A549 (cell line): ENCODE measurements around the gene PIGS. TPM values are rescaled to one million over a fixed set of nuclear protein-coding genes. Genes with fewer than 3 reads are reported as not detected.

Experiments
- ATAC-seq, 2 experiments: fragments of 200-7000 bp in 1 of 2; fragments of >200 bp in 1 of 2; cut with Nextera tagmentation in 1 of 2; cut with Tn5 transposase in 1 of 2; 3 replicates each; pipeline versions ENCODE4 v1.8.0 to v1.9.1; 2018 to 2020; ENCODE audit warnings: mild to moderate bottlenecking in 1 of 2, moderate library complexity in 1 of 2
- CTCF ChIA-PET: fragments of 300-600 bp; sonication (Branson Sonifier 250); formaldehyde crosslinking; extraction: SDS; loops from one replicate; lab custom pipeline; 2021; ENCODE audit warnings: antibody characterized with exemption, inconsistent platforms; lab: Yijun Ruan, JAX
- POLR2A ChIA-PET: fragments of 350-600 bp; formaldehyde crosslinking; extraction: SDS; loops from one replicate; lab custom pipeline; 2021; ENCODE audit warnings: antibody characterized with exemption, inconsistent platforms; lab: Yijun Ruan, JAX
- DNase-seq, 2 experiments: peaks; one replicate each; pipeline versions ENCODE4 v3.0.0 to v3.0.0-alpha.2; 2011 to 2016; ENCODE audit warnings: low read depth in 1 of 2, low spot score in 1 of 2
- FAIRE-seq: peaks from 2 replicates; lab custom pipeline; 2011; peaks lifted over from hg19 to GRCh38; lab: Jason Lieb, UNC
- H3K27ac ChIP-seq, 2 experiments: fragments of >200 bp; sonication (Bioruptor Twin); formaldehyde crosslinking; 3 replicates each; pipeline ENCODE4 v1.5.1; 2016 to 2017
- H3K4me1 ChIP-seq: fragments of >200 bp; sonication (Bioruptor Twin); formaldehyde crosslinking; 3 replicates; pipeline ENCODE4 v1.6.1; 2016
- H3K4me2 ChIP-seq: fragments of >200 bp; sonication (Bioruptor Twin); formaldehyde crosslinking; 3 replicates; pipeline ENCODE4 v1.6.1; 2016
- H3K4me3 ChIP-seq: fragments of >200 bp; sonication (Bioruptor Twin); formaldehyde crosslinking; 3 replicates; pipeline ENCODE4 v1.5.1; 2016
- H3K9me3 ChIP-seq: fragments of >200 bp; sonication (Bioruptor Twin); formaldehyde crosslinking; 3 replicates; pipeline ENCODE4 v1.6.1; 2016
- BHLHE40 ChIP-seq: IDR thresholded peaks from 2 replicates; pipeline ENCODE4 v1.6.1; 2012; ENCODE audit warnings: low read depth, low read length, inconsistent platforms
- CEBPB ChIP-seq, 2 experiments: fragments of >200 bp in 1 of 2; sonication (Bioruptor Twin) in 1 of 2; formaldehyde crosslinking in 1 of 2; IDR thresholded peaks; 2 replicates each; pipeline ENCODE4 v1.6.1; 2012 to 2016
- CHD2 ChIP-seq: fragments of 150-350 bp; IDR thresholded peaks from 2 replicates; pipeline ENCODE4 v1.6.1; 2014; ENCODE audit warnings: low read length; ENCODE audit not compliant: partially characterized antibody
- CHD4 ChIP-seq: fragments of 200-600 bp; sonication (generic); IDR thresholded peaks from 2 replicates; pipeline ENCODE4 v1.6.1; 2016; ENCODE audit warnings: antibody characterized with exemption, mild to moderate bottlenecking, borderline replicate concordance
- EHF ChIP-seq: fragments of 250-450 bp; sonication (Bioruptor Pico); IDR thresholded peaks from 2 replicates; pipeline ENCODE4 v1.5.0; 2020; ENCODE audit warnings: mild to moderate bottlenecking
- FOXS1 ChIP-seq: fragments of 250-450 bp; sonication (Bioruptor Pico); IDR thresholded peaks from 2 replicates; pipeline ENCODE4 v1.5.0; 2020; ENCODE audit warnings: mild to moderate bottlenecking, moderate library complexity
- GATA3 ChIP-seq: IDR thresholded peaks from 2 replicates; pipeline ENCODE4 v1.6.1; 2012; ENCODE audit warnings: borderline replicate concordance
- HEYL ChIP-seq: fragments of 250-450 bp; sonication (Bioruptor Pico); IDR thresholded peaks from 2 replicates; pipeline ENCODE4 v1.8.0; 2021; ENCODE audit warnings: mild to moderate bottlenecking, moderate library complexity
- HOXA7 ChIP-seq: fragments of 250-450 bp; sonication (Bioruptor Pico); IDR thresholded peaks from 2 replicates; pipeline ENCODE4 v1.5.0; 2020; ENCODE audit warnings: mild to moderate bottlenecking, moderate library complexity
- KDM1A ChIP-seq: fragments of 200-600 bp; sonication (generic); IDR thresholded peaks from 2 replicates; pipeline ENCODE4 v1.6.1; 2016; ENCODE audit warnings: low read depth, mild to moderate bottlenecking
- NPAS2 ChIP-seq: fragments of 250-450 bp; sonication (Bioruptor Pico); IDR thresholded peaks from 2 replicates; pipeline ENCODE4 v1.8.0; 2022; ENCODE audit warnings: mild to moderate bottlenecking, moderate library complexity, borderline replicate concordance
- RAD21 ChIP-seq, 2 experiments: fragments of >200 bp in 1 of 2; sonication (Bioruptor Twin) in 1 of 2; formaldehyde crosslinking in 1 of 2; IDR thresholded peaks in 1 of 2; conservative IDR thresholded peaks in 1 of 2; 2 replicates in 1 of 2; 3 replicates in 1 of 2; pipeline ENCODE4 v1.6.1; 2012 to 2018; ENCODE audit warnings: inconsistent platforms in 1 of 2
- RNF2 ChIP-seq: fragments of 200-600 bp; sonication (generic); IDR thresholded peaks from 2 replicates; pipeline ENCODE4 v1.6.1; 2016; ENCODE audit warnings: low read depth, mild to moderate bottlenecking, antibody characterized with exemption, moderate library complexity, borderline replicate concordance
- SMC3 ChIP-seq: fragments of >200 bp; sonication (Bioruptor Twin); formaldehyde crosslinking; IDR thresholded peaks from 3 replicates; pipeline ENCODE4 v1.6.1; 2018; ENCODE audit warnings: inconsistent platforms
- TP53 ChIP-seq: fragments of 250-450 bp; sonication (Bioruptor Pico); IDR thresholded peaks from 2 replicates; pipeline ENCODE4 v1.5.0; 2021; ENCODE audit warnings: mild to moderate bottlenecking, moderate library complexity
- ZSCAN20 ChIP-seq: fragments of 250-450 bp; sonication (Bioruptor Pico); IDR thresholded peaks from 2 replicates; pipeline ENCODE4 v1.8.0; 2022; ENCODE audit warnings: mild to moderate bottlenecking, moderate library complexity
- WGBS: methylation state at CpG from one replicate; pipeline ENCODE4 v1.1.6; 2017; ENCODE audit errors: missing lambda C conversion rate; 5-methylcytosine and 5-hydroxymethylcytosine counted together
- polyA plus RNA-seq, 4 experiments: library from polyadenylated mRNA; depleted of rRNA in 3 of 4; stranded (reverse); fragments of >200 nt; fragmentation: RNase III in 1 of 4; extraction: RNeasy Plus Mini Kit Qiagen cat#74134 plus additional on column Dnase treatment in 1 of 4; gene quantifications; 2 replicates in 3 of 4; 3 replicates in 1 of 4; pipeline ENCODE4 v1.2.3, GENCODE V29; 2011 to 2017
- TF ChIP-seq, protein P1 (sequence below): IDR thresholded peaks from 2 replicates; pipeline ENCODE4 v1.6.1; 2012
- TF ChIP-seq, protein P2 (sequence below): fragments of >200 bp; sonication (Bioruptor Twin); formaldehyde crosslinking; IDR thresholded peaks from 3 replicates; pipeline ENCODE4 v1.6.1; 2016
- TF ChIP-seq, protein P3 (sequence below): fragments of >200 bp; sonication (Bioruptor Twin); formaldehyde crosslinking; IDR thresholded peaks from 3 replicates; pipeline ENCODE4 v1.5.1; 2016
- TF ChIP-seq, protein P4 (sequence below): fragments of 250-450 bp; sonication (Bioruptor Pico); IDR thresholded peaks from 2 replicates; pipeline ENCODE4 v1.5.0; 2020; ENCODE audit warnings: low read depth, mild to moderate bottlenecking, moderate library complexity
- TF ChIP-seq, protein P5 (sequence below): IDR thresholded peaks from 2 replicates; pipeline ENCODE4 v1.6.1; 2012
- TF ChIP-seq, protein P6 (sequence below): fragments of 150-350 bp; IDR thresholded peaks from 2 replicates; pipeline ENCODE4 v1.6.1; 2014; ENCODE audit warnings: low read depth, mild to moderate bottlenecking, low read length
- TF ChIP-seq, protein P7 (sequence below): IDR thresholded peaks from 2 replicates; pipeline ENCODE4 v1.6.1; 2012; ENCODE audit warnings: low read depth, borderline replicate concordance
- TF ChIP-seq, protein P8 (sequence below): fragments of 200-600 bp; sonication (generic); IDR thresholded peaks from 2 replicates; pipeline ENCODE4 v1.6.1; 2016; ENCODE audit warnings: antibody characterized with exemption, mild to moderate bottlenecking, moderate library complexity

PIGS gene
- polyA plus RNA-seq, 2 of the 4 experiments (the other 2 are of a cell fraction) = 50.0 to 53.2 TPM

DNA sequence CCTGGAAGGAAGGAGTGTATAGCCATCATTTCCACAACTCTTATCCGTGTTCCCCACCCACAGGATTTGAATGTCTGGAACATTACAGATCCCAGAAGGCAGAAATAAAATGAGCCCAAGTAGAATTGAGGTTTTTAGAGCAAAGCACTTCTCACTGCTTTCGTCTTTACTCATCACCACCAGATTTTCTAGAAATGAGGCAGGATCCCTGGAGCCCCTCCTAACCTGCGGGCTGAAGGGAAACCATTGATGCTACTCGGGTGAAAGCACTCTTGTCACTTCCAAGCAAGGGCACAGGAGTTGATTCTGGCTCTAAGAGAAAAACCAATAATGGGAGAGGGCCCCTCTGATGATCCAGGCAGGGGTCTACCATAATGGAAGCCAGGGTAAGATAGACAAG, 8.2 kb upstream of the PIGS start:
- DNase-seq = no peak
- TF ChIP-seq, protein P1, sequence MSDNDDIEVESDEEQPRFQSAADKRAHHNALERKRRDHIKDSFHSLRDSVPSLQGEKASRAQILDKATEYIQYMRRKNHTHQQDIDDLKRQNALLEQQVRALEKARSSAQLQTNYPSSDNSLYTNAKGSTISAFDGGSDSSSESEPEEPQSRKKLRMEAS = no peak
- TF ChIP-seq, protein P2, sequence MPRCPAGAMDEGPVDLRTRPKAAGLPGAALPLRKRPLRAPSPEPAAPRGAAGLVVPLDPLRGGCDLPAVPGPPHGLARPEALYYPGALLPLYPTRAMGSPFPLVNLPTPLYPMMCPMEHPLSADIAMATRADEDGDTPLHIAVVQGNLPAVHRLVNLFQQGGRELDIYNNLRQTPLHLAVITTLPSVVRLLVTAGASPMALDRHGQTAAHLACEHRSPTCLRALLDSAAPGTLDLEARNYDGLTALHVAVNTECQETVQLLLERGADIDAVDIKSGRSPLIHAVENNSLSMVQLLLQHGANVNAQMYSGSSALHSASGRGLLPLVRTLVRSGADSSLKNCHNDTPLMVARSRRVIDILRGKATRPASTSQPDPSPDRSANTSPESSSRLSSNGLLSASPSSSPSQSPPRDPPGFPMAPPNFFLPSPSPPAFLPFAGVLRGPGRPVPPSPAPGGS = no peak
- TF ChIP-seq NPAS2 (no peak), CHD4 (no peak), FOXS1 (no peak), EHF (CRISPR knock-in tag) (no peak), RNF2 (no peak), CHD2 (no peak), ZSCAN20 (CRISPR knock-in tag) (no peak)
- TF ChIP-seq, protein P3, sequence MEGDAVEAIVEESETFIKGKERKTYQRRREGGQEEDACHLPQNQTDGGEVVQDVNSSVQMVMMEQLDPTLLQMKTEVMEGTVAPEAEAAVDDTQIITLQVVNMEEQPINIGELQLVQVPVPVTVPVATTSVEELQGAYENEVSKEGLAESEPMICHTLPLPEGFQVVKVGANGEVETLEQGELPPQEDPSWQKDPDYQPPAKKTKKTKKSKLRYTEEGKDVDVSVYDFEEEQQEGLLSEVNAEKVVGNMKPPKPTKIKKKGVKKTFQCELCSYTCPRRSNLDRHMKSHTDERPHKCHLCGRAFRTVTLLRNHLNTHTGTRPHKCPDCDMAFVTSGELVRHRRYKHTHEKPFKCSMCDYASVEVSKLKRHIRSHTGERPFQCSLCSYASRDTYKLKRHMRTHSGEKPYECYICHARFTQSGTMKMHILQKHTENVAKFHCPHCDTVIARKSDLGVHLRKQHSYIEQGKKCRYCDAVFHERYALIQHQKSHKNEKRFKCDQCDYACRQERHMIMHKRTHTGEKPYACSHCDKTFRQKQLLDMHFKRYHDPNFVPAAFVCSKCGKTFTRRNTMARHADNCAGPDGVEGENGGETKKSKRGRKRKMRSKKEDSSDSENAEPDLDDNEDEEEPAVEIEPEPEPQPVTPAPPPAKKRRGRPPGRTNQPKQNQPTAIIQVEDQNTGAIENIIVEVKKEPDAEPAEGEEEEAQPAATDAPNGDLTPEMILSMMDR = no peak
- TF ChIP-seq, protein P4, sequence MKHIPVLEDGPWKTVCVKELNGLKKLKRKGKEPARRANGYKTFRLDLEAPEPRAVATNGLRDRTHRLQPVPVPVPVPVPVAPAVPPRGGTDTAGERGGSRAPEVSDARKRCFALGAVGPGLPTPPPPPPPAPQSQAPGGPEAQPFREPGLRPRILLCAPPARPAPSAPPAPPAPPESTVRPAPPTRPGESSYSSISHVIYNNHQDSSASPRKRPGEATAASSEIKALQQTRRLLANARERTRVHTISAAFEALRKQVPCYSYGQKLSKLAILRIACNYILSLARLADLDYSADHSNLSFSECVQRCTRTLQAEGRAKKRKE (CRISPR knock-in tag) = no peak
- TF ChIP-seq, protein P5, sequence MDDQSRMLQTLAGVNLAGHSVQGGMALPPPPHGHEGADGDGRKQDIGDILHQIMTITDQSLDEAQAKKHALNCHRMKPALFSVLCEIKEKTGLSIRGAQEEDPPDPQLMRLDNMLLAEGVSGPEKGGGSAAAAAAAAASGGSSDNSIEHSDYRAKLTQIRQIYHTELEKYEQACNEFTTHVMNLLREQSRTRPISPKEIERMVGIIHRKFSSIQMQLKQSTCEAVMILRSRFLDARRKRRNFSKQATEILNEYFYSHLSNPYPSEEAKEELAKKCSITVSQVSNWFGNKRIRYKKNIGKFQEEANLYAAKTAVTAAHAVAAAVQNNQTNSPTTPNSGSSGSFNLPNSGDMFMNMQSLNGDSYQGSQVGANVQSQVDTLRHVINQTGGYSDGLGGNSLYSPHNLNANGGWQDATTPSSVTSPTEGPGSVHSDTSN = no peak
- TF ChIP-seq, protein P6, sequence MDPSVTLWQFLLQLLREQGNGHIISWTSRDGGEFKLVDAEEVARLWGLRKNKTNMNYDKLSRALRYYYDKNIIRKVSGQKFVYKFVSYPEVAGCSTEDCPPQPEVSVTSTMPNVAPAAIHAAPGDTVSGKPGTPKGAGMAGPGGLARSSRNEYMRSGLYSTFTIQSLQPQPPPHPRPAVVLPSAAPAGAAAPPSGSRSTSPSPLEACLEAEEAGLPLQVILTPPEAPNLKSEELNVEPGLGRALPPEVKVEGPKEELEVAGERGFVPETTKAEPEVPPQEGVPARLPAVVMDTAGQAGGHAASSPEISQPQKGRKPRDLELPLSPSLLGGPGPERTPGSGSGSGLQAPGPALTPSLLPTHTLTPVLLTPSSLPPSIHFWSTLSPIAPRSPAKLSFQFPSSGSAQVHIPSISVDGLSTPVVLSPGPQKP = no peak
- TF ChIP-seq, all 56 proteins: peak for 0
- ChIA-PET POLR2A (no interaction called here), CTCF (no interaction called here)
- FAIRE-seq (no peak), ATAC-seq (no peak)
- WGBS = 93% methylated on average over 4 of the region's 4 CpGs
- H3K4me3 ChIP-seq = no peak overlapping the region
- no peaks in the 10 kb centered on the region for H3K9me3 ChIP-seq
- no peak overlapping the region for H3K4me2 ChIP-seq
- peaks cover 4% of the 10 kb centered on the region; the same call in 2 of the 3 replicates for H3K4me1 ChIP-seq
- no peak overlapping the region for H3K27ac ChIP-seq

DNA sequence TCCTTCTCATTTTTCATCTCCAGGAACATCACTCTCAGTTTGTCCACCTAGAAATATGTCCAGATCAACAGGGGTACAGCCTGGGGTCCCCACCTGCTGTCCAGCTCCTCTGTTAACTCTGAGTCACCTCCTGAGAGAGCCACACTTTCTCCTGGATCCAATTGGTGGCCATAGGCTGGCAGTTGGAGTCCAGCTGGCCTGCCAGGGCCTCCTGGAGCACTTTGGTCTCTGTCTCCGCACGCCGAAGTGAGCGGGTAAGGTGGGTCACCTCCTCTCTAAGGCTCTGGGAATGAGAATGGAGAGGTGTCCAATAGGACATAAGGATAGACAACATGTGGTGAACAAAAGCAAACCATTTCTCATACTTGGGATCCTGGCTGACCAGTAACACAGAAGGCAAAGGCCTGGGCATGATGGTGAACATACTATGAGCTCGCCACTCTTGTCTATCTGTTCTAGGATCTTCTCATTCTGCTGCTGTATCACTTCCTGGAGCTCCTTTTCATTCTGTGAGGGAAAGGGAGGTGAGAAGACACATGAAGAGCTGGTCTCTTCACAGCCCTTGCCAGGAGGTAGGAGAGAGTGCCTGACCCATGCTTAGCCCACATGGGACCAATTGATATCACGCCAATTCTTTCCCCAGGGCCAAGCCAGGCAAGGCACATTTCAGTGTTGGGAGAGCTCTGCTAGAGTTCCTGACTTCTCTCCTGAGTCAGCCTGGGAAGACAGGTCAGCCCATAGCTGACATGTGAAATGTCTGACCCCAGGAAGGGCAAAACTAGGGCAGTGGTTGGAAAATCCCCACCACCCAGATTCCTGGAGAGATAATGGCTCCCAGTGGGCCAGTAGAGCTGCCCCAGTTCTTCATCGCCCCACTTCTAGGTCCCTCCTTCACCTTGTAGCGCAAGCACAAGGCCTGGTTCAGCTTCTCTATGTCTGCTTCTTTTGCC, 7.2 kb upstream of the PIGS start:
- no peak overlapping the region for H3K4me3 ChIP-seq
- no peak overlapping the region for H3K27ac ChIP-seq
- DNase-seq (no peak), FAIRE-seq (no peak), ATAC-seq (no peak)
- H3K4me1 ChIP-seq = peaks cover 4% of the 10 kb centered on the region; the same call in 2 of the 3 replicates
- no peak overlapping the region for H3K4me2 ChIP-seq
- POLR2A ChIA-PET = no interaction called here
- 96% methylated on average over 8 of the region's 8 CpGs for WGBS
- no peaks in the 10 kb centered on the region for H3K9me3 ChIP-seq
- CTCF ChIA-PET = interaction anchor here (0.9 to 1.7 kb wide), 4 partner anchors 34 to 83 kb away, joined by 3 to 8 read pairs (median 6); no protein-coding TSS in a partner anchor
- TF ChIP-seq SMC3 = no peak
- TF ChIP-seq HOXA7 (CRISPR knock-in tag) = no peak
- TF ChIP-seq RAD21 (conservative IDR thresholded peaks at IDR 0.05 in 1 of 2, IDR thresholded peaks at IDR 0.05 in 1 of 2) = no peak
- TF ChIP-seq CHD4 = no peak
- TF ChIP-seq, protein P7, sequence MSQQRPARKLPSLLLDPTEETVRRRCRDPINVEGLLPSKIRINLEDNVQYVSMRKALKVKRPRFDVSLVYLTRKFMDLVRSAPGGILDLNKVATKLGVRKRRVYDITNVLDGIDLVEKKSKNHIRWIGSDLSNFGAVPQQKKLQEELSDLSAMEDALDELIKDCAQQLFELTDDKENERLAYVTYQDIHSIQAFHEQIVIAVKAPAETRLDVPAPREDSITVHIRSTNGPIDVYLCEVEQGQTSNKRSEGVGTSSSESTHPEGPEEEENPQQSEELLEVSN = no peak
- TF ChIP-seq HEYL (CRISPR knock-in tag) = no peak
- TF ChIP-seq BHLHE40 = no peak
- no peak for TF ChIP-seq CEBPB (IDR thresholded peaks at IDR 0.05)
- TF ChIP-seq, protein P8, sequence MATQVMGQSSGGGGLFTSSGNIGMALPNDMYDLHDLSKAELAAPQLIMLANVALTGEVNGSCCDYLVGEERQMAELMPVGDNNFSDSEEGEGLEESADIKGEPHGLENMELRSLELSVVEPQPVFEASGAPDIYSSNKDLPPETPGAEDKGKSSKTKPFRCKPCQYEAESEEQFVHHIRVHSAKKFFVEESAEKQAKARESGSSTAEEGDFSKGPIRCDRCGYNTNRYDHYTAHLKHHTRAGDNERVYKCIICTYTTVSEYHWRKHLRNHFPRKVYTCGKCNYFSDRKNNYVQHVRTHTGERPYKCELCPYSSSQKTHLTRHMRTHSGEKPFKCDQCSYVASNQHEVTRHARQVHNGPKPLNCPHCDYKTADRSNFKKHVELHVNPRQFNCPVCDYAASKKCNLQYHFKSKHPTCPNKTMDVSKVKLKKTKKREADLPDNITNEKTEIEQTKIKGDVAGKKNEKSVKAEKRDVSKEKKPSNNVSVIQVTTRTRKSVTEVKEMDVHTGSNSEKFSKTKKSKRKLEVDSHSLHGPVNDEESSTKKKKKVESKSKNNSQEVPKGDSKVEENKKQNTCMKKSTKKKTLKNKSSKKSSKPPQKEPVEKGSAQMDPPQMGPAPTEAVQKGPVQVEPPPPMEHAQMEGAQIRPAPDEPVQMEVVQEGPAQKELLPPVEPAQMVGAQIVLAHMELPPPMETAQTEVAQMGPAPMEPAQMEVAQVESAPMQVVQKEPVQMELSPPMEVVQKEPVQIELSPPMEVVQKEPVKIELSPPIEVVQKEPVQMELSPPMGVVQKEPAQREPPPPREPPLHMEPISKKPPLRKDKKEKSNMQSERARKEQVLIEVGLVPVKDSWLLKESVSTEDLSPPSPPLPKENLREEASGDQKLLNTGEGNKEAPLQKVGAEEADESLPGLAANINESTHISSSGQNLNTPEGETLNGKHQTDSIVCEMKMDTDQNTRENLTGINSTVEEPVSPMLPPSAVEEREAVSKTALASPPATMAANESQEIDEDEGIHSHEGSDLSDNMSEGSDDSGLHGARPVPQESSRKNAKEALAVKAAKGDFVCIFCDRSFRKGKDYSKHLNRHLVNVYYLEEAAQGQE = no peak
- no peak for TF ChIP-seq TP53 (CRISPR knock-in tag)
- TF ChIP-seq GATA3 = no peak
- no peak for TF ChIP-seq KDM1A
